ENCODE results near the gene FOXN3.

- no peak for TF ChIP-seq POLR2A (IDR thresholded peaks at IDR 0.05; ENCODE audit: low read depth, low read length)
- no peak for TF ChIP-seq CTCF (IDR thresholded peaks at IDR 0.05; ENCODE audit: extremely low read depth in 1 of 2, insufficient read depth in 1 of 2, low read depth in 1 of 2, low read length in 2 of 2)
- TF ChIP-seq EZH2 (IDR thresholded peaks at IDR 0.05; ENCODE audit: borderline replicate concordance, low read depth, low read length, severe bottlenecking) = no peak
Measured at GRCh38 chr14:89315493-89316470, 101.3 kb downstream of the FOXN3 start.
